CD4-positive, alpha-beta T cell treated with Interleukin-10 for 1 hour (primary cell): Measurements from ENCODE around the gene AP4E1.
"Not testable (repeated sequence)": the region's sequence is repeated elsewhere in the genome, so short reads cannot be mapped to it uniquely, and the experiment has no call there.

Source experiments
- DNase-seq: peaks from one replicate; pipeline ENCODE4 v3.0.0-alpha.2; 2020

AP4E1 gene

DNA sequence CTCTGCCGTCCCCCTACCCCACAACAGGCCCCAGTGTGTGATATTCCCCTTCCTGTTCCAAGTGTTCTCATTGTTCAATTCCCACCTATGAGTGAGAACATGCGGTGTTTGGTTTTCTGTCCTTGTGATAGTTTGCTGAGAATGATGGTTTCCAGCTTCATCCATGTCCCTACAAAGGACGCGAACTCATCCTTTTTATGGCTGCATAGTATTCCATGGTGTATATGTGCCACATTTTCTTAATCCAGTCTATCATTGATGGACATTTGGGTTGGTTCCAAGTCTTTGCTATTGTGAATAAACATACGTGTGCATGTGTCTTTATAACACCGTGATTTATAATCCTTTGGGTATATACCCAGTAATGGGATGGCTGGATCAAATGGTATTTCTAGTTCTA lies 46.4 kb downstream of the AP4E1 start:
- DNase-seq = not testable (repeated sequence)

DNA sequence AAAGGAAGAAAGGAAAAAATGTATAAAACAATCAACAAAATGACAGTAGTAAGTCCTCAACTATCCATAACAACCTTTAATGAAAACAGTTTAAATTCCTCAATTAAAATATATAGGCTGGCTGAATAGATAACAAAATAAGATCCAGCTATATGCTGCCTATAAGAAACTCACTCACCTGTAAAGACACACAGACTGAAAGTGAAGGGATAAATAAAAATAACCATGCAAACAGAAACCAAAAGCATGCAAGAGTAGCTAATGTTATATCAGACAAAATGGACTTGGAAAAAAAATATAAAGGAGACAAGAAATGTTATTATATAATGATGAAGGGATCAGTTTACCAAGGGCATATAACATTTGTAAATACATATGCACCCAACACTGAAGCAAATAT lies 51.2 kb downstream of the AP4E1 start:
- DNase-seq = no peak

DNA sequence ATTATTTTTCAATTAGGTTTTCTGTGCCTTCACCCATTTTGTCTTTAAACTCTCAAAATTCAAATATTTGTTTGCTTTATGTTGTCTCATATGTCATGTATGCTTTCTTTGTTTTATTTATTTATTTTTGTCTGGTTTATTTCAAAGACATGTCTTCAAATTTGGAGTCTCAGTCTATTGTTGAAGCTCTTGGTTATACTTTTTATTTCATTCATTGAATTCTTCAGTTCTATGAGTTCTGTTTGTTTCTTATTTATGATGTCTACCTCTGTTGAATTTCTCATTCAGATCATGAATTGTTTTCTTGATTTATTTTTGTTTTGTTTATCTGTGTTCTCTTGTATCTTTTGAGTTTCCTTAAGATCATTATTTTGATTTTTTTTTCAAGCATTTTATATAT lies 55.6 kb downstream of the AP4E1 start:
- no peak for DNase-seq

DNA sequence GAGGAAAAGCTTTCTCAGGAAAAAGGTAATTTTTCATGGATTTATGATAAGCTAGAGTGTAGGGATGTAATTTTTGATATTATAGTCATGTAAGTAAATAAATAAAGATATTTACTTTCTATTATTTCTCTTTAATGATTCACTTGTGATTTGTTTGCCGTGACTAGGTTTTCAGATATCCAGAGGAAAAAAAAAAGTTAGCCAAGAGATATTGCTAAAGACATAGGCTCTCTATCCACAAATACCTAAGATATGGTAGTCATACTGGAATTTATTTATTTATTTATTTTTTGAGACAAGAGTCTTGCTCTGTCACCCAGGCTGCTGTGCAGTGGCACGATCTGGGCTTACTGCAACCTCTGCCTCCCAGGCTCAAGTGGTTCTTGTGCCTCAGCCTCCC lies 59.9 kb downstream of the AP4E1 start:
- DNase-seq = no peak

DNA sequence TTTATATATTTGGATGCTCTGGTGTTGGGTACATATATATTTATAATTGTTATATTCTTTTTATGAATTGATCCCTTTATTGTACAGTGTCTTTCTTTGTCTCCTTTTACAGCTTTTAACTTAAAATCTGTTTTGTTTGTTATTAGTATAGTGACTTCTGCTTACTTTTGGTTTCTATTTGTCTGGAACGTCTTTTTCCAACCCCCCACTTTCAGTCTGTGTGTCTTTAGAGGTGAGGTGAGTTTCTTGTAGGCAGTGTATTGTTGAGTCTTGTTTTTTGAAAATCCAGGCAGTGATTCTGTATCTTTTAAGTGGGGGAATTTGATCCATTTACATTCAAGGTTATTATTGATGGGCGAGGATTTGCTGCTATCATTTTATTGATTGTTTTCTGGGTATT lies 62.0 kb downstream of the AP4E1 start:
- DNase-seq = no peak

DNA sequence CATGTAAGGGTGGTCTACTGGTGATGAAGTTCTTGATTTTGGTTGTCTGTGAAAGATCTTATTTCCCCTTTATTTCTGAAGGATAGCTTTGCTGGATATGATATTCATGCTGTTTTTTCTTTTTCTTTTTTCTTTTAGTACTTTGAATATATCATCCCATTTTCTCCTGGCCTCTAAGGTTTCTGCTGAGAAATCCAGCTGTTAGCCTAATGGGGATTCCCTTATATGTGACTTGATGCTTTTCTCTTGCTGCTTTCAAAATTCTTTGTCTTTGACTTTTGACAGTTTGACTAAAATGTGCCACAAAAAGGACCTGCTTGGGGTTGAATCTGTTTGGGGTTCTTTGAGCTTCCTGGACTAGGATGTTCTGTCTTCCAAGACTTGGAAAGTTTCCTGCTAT lies 62.6 kb downstream of the AP4E1 start:
- no peak for DNase-seq

DNA sequence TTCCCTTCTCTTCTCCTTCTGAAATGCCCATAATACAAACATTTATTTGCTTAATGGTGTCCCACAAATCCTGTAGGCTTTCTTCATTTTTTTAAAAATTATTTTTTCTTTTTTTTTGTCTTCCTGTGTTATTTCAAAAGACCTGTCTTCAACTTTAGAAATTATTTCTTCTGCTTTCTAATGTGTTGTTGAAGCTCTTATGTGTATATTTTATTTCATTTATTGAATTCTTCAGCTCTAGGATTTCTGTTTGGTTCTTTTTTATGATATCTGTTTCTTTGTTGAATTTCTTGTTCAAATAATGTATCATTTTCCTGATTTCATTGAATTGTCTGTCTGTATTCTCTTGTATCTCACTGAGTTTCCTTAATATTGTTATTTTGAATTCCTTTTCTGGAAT lies 63.1 kb downstream of the AP4E1 start:
- no peak for DNase-seq

DNA sequence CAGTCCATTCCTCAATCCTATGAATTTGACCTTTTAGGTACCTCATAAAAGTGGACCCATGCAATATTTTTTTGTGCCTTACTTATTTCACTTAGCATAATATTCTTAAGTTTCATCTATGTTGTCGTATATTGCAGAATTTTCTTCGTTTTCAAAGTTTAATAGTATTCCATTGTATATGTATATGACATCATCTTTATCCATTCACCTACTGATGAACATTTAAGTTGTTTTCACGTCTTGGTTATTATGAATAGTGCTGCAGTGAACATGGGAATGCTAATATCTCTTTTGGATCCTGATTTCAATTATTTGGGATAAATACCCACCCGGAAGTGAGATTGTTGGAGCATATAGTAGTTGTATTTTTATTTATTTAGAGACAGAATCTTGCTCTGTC lies 65.1 kb downstream of the AP4E1 start:
- DNase-seq = no peak

DNA sequence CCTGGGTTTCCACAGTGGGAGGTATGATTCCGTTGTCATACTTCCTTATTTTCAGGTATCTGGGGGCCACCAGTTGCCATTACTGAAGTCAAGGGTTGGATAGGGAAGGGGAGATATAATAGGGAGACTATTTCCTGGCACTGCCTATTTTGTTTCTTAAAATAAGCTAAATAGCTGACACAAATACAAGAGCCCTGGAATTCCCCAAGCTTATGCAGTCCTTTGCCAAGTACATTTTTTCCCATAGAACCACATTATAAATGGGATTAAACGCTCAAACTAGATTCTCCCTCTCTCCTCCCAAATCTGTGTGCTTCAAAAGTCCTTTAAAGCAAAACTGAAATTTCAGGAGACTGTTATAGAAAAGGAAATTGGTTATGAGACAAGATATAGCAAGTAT lies 68.7 kb downstream of the AP4E1 start:
- no peak for DNase-seq

DNA sequence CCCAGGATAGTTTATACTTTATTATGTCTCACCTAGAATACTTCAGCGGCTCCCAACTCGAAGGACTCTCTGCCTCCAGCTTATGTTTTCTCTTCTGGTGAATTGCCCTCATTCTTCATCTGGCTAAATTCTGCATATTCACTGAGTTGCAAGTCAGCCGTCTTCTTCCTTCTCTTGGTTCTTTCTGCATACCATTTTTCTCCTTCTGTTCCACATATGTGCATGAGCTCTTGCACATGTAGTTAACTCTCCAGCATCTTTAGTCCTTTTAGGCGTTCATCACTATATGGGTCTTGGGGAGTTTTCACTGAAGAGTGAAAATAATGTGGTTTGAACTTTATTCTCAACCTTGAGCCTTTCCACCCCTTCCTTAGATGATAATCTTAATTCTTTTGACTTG lies 70.1 kb downstream of the AP4E1 start:
- DNase-seq = no peak

DNA sequence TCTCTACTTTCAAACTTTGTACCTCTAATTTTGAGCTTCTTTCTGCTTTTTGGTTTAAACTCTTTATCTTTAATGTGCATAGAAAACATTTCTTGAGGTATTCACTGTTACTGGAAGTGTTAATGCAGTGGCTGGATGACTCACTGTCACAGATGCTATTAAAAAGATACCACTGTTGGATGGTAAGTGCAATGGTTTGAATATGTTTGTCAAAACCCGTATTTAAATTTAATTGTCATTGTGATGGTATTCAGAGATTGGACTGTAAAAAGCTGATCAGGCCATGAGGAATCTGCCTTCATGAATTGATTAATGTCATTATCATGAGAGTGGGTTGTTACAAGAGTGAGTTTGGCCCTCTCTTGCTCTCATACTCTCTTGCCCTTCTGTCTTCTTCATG lies 70.6 kb downstream of the AP4E1 start:
- no peak for DNase-seq

DNA sequence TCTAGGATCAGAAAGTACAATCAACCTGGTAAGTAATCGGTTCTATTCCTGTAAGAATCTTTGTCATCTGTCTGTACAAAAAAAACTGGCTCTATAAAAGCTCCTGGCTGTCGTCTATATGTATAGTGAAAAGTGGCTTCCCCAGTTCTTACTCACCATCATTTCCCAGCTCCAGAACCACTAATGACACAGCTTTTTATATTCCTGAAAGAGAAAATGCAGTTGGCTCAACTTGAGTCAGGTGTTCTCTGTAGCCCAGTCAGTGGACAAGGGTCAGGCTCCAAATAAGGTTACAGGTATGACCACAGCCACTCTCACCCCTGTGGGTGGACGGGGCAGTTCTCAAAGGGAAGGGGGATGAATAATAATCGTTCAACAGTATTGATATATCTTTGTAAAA lies 85.1 kb downstream of the AP4E1 start:
- DNase-seq = no peak

DNA sequence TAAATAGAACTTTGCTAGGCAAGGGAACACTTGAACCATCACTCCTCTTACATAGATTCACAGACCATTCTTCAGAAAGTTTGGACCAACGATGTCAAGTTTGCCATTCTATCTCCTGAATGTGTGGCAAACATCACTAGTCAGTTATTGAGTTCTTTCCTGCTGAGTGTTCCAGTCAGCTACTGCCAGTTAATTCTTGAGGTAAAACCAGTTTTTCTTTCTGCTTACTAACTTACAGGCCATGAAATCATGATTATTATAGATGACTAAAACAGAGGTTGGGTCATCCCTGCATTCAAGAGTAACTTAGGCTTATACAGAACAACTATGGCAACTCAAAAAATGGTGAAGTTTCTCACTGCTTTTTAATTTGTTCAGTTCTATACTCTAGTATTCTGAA lies 88.2 kb downstream of the AP4E1 start:
- no peak for DNase-seq

DNA sequence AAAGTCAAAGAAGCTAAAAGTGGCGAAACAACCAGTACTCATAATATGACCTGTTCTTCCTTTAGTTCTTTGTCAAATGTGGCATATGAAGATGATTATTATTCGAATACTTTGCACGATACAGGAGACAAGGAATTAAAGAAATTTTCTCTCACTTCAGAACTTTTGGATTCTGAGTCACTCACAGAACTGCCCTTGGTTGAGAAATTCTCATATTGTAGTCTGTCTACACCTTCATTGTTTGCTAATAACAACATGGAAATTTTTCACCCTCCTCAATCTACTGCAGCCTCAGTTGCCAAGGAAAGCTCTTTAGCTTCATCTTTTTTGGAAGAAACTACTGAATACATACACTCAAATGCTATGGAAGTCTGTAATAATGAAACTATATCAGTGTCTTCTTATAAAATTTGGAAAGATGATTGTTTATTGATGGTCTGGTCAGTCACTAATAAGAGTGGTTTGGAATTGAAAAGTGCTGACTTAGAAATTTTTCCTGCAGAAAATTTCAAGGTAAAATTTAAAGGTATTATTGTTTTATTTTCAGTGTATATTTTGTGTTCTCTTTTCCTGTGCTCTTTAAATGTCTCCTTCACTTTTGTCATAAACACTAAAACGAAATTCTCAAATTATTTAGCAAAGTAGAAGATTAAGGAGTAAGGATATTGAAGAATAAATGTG lies 89.0 kb downstream of the AP4E1 start:
- no peak for DNase-seq

DNA sequence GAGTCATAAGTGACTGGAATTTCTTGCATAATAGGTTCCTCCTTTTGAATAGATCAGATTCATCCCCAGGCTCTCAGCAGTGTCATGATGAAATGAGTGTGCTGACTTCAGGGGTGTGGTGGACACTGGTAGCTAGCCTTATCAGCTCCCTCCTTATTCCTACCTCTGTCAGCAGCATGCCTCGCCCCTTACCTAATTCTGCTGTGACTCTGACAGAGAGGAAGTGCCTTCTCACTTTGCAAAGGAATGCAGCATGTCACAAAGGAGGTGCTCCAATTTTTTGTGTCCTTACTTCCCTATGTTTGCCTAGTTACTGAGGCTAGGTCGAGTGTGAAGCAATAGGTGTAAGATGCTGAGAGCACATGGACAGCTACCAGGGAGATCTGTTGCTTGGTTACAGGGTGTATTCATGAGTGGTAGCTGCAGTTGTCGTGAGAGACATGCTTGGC lies 95.6 kb downstream of the AP4E1 start:
- DNase-seq = no peak

DNA sequence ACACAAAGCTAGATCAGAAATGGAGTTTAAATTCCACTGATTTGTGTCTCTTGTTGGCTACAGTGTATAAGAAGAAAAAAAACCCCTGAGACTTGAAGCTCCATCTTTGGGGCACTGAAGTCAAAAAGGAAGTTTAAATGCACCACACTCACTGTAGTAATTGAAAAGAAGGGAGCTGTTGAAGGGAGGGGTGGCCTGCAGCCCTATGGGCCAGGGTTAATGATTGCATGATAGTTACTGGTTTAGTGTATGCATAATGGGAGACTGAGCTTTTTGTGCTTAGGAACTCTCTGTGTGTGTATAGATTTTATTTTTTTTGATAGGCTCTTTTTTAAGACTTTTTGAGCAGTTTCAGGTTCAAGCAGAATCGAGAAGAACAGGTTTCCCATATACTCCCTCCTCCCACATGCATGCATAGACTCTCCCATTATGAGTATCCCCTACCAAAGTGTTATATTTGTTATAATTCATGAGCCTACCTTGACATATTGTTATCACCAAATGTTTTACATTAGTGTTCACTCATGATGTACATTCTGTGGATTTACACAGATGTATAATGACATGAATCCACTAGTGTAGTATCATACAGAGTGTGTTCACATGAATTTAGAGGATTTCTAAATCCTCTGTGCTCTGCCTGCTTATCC lies 98.0 kb downstream of the AP4E1 start:
- DNase-seq = no peak

DNA sequence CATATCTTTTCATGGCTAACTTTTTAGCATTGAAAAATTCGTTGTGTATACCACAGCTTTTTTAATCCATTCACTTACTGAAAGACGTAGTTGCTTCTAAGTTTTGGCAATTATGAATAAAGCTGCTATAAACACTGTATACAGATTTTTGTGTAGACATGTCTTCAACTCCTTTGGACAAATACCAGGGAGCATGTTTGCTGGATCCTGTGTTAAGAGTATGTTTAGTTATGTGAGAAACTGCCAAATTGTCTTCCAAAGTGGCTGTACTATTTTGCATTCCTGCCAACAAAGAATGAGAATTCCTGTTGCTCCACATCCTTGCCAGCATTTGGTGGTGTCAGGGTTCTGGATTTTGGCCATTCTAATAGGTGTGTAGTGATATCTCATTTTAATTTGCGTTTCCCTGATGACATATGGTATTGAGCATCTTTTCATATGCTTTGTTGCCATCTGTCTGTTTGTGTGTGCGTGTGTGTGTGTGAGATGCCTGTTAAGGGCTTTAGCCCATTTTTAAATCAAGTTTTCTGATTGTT lies 98.7 kb downstream of the AP4E1 start:
- DNase-seq = no peak

DNA sequence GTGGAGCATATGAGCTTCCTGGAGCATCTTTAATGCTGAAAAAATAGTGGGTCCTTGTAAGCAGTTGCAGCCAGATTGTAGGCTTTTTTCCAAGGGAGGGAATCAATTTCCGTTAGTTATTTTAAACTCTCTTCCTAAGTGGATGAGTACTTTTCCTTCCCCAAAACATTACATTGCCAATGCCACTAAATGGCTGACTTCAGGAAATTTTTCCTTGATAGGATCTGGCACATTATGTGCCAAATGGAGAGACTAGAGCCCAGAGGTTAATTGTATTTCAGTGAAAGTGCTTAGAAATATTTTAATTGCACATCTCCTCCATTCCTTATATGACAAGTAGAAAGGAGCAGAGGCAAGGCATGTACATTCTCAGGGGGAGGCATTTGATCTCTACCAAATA lies 102.7 kb downstream of the AP4E1 start:
- no peak for DNase-seq

DNA sequence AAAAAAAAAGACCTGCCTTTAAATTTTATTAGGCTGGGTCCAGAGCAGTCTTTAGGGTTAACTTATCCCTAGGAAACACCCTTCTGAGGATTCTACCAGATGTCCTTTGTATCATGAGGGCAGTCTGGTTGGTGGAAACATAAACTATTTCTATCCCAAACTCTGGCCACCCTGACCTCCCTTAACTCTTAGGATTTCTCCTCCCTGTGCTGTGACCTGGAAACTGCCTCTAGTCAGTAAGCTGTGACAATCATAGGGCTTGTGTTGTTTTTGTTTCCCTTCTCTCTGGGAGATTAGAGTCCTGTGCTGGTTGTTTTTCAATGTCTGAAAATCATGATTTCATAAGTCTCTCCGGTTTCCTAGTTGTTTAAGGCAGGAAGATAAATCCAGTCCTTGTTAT lies 108.1 kb downstream of the AP4E1 start:
- DNase-seq = no peak

DNA sequence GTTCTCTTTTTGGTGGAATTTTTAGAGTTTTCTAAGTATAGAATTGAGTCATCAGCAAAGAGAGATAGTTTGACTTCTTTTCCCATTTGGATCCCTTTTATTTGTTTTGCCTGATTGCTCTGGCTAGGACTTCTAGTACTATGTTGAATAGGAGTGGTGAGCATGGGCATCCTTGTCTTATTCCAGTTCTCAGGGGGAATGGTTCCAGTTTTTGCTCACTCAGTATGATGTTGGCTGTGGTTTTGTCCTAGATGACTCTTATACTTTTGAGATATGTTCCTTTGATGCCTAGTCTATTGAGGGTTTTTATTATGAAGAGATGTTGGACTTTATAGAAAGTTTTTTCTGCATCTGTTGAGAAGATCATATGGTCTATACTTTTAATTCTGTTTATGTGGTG lies 113.7 kb downstream of the AP4E1 start:
- DNase-seq = no peak

DNA sequence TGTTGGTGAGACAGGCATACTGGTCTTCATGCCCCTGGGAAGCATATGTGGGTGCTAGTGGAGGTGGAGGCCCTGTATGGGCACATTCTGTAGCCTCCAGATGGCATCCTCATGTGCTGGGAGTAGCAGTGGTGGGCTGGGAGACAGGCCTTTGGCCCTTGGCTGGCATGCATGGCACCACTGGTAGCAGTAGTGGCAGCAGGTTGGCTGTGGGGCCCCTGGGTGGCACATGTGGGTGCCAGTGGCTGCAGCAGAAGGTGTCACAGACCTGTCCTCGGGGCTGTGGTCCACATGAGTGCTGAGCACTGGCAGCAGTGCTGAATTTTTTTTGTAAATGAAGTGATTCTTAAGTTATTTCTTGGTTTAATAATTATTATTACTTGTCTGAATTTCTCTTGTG lies 115.0 kb downstream of the AP4E1 start:
- DNase-seq = no peak

DNA sequence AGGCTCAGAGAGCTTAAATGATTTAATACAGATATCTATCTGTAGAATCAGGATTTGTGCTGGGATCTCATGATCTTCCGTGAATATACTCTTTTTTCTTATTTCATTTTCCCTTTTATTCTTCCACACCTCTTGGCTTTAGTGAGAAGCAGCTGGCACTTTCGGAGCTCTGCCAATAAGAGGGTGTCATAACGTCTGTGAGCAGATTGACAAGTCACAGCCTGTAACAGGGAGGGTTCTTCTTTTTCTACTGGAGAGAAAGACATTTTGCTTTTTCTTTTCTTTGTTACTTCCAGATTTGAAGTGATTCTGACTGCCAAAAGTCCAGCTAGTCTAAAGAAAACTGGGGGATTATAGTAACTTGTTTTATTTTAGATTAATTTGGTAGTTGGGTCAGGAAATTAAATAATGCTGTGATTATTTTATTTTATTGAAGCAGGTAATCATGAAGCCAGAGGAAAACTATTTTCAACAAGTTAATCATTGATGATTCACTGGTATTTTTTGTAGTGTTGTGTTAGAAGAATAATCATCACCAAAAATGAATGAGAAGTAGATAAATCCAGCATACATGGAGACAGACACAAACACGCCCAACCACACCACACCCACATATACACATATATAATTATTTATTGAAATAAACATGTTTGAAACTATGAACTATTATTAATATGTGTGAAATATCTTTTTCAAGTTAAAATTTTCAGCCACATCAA lies 116.4 kb downstream of the AP4E1 start:
- DNase-seq = no peak

DNA sequence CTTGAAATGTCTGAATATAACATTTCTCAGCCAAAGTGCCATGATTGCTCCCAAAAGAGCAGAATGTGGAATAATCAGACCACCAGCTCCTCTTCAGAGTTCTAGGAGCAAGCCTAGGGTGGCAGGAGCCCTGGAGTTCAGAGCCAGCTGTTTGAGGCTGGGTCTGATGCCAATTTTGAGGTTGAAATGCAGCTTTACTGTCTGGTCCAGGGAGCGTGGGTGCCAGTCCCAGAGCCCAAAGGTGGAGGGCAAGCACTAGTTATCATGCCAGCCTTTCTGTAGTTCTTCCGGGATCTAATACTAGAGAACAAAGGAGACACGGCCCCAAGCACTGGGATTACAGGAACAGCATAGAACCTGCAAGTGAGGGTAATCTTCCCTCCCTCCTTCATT lies 117.0 kb downstream of the AP4E1 start:
- no peak for DNase-seq

DNA sequence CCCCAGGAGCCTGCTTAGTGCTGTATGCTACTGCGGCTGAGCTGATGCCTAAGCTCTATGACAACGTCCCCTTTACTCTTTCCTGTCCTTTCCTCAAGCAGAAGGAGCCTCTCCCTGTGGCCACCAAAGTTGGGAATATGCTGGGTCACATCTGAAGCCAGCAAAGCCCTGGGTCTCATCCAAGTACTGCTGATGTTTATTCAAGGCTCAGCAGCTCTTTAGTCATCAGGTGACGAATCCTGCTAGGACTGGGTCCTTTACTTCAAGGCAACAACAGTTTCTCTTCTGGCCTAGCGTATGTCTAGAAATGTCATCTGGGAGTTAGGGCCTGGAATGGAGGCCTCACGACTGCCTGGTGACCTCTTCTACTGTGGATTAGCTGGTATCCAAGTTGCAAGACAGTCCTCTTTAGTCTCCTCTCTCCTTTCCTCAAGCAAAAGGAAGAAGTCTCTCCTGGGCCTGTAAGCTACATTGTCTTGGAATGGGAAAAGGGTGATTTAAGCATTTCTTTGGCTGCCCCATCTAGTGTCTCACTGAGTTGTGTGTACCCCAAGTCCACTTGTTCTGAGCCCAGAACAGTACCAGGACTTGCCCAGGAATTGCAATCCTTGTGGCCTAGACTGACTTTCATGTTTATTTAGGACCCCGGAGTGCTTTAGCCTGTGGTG lies 122.3 kb downstream of the AP4E1 start:
- no peak for DNase-seq
